HG02623 (cell line): ENCODE measurements around the gene ARMC7.

Experiments
- ATAC-seq: cut with Tn5 transposase; IDR thresholded peaks from one replicate; pipeline ENCODE4 v1.9.1; 2021; ENCODE audit warnings: moderate library complexity; ENCODE audit not compliant: unreplicated experiment

ARMC7 gene

DNA sequence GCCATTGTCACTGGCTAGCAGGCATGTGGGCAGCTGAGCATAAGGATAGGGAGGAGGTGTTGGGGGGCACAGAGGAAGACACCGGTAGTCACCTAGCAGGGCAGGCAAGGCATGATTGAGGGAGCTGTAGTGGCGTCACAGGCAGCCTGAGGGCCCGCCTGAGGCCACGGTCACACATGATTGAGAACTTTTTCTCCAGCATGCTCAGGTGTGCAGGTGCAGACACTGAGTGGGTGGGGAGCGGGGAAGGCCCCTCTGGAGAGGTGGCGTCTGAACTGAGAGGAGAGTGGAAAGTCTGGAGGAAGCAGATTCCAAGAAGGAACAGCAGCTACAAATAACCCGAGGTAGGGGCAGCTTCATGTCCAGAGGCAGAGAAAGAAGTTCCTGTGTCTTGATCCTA, 10.9 kb upstream of the ARMC7 start:
- ATAC-seq: no peak

DNA sequence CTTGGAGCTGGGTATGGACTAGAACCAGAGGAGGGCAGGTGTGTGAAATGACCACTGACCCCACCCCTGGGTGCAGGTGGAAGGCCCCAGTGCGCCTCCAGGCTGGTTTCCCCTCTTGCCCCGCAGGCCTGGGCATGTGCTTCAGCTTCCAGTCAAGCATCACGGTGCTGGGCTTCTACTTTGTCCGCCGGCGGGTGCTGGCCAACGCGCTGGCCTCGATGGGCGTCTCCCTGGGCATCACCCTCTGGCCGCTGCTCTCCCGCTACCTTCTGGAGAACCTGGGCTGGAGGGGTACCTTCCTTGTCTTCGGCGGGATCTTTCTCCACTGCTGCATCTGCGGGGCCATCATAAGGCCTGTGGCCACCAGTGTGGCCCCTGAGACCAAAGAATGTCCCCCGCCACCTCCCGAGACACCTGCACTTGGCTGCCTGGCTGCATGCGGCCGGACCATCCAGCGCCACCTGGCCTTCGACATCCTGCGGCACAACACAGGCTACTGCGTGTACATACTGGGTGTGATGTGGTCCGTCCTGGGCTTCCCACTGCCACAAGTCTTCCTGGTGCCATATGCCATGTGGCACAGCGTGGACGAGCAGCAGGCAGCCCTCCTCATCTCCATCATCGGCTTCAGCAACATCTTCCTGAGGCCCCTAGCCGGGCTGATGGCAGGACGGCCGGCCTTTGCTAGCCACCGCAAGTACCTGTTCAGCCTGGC, 9.7 kb upstream of the ARMC7 start:
- ATAC-seq: no peak

DNA sequence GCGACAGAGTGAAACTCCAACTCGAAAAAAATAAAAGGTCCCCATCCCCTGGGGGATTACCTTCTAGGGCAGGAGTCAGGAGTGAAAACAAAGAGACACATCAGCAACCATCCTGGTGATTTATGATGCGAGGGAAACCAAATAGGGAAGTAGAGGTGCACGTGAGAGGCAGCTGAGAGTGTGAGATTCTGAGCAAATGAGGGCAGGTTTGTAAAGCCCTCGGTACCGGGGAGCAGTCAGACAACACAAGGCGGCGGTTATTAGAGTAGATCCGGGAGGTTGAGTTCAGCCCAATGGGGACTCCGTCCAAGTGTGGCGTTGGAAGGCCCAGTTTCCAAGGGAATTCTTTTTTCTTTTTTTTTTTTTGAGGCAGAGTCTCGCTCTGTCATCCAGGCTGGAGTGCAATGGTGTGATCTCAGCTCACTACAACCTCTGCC, 7.4 kb upstream of the ARMC7 start:
- ATAC-seq: no peak

DNA sequence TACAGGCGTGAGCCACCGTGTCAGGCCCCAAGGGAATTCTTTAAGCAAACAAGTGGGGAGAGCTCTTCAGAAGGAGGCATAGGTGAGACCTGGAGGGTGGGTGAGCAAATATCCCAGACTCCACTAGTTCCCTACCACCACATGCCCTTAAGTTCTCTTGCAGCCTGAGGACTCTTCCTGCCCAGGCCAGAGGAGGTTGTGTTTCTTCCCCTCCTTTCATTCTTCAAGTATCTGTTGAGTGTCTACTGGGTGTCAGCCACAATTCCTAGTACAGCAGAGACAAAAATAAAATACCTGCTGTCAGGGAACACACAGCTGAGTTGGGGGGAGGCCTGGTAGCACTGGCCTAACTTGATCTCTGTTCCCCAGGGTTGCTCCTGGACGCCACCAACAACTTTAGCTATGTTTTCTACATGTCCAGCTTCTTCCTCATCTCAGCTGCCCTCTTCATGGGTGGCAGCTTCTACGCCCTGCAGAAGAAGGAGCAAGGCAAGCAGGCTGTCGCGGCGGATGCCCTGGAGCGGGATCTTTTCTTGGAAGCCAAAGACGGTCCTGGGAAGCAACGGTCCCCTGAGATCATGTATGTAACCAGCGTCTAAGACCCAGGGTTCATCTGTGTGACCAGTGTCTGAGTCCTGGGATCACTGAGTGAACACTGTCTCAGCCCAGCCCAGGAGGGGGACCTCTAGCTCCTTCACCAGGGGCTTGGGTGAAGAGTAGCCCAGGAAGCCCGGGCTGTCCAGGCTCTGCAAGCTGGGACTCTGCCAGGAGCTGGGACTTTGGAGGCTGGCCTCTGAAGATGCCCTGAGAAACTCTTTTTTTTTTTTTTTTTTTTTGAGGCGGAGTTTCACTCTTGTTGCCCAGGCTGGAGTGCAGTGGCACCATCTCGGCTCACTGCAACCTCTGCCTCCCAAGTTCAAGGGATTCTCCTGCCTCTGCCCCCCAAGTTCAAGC, 5.9 kb upstream of the ARMC7 start:
- ATAC-seq: no peak

DNA sequence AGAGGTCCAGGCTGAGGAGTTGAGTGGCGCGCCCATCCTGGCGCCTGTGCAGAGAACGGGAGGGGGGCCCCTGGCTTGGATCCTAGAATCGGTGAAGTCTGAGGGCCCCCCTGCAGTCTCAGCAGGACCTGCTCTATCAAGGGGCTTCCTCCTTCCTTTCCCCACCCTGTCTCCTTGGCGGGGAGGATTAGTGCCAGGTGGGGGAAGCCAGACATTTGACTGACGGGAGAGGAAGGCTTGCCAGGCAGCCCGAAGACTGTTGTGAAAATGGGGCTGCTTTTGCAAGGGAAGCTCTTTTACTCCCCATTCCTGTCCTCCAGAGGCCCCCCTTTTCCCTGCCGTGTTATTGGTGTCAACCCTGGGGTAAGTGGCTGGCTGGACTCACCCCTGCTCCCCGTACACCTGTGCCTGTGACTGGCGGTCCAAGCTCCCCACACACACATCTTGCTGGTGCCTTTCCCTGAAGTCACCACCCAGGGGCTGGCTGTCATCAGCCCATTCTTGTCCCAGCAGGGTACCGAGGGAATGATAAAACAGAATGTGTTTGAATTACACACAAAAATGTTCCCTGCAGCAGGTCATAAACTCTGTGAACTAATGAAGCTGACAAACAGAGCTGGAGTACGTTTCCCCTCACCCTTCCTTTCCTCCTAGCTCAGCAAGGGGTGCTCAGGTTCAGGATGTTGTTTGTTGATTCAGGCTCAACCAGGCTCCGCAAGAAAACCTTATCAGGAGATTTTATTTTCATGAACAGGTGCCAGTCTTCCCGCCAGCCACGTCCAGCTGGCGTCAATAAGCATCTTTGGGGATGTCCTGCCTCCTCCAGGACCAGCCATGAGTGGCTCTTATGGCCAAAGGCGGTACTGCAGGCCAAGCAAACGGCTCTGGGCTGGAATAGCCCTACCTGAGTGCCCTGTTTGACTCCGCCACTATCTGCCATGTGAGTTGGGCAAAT, 4.4 kb upstream of the ARMC7 start:
- no peak for ATAC-seq

DNA sequence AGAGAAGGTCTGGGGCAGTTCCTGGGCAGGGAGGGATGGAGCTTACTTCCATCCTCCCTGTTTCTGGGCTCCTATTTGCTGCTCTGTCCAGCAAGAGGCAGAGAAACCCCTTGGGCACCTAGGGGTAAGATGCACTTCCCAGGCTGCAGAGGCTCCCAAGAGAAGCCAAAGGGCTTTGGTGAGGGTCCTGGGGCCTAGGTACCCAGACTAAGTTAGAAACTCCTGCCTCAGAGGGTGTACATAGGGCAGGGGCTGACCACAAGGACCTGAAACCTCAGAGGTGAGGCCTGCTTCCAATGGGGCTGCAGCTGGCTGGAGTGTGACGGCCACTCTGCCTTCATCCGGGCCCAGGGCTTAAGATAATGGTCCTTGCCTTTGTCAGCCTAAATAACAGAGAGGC, 1.6 kb upstream of the ARMC7 start:
- no peak for ATAC-seq

DNA sequence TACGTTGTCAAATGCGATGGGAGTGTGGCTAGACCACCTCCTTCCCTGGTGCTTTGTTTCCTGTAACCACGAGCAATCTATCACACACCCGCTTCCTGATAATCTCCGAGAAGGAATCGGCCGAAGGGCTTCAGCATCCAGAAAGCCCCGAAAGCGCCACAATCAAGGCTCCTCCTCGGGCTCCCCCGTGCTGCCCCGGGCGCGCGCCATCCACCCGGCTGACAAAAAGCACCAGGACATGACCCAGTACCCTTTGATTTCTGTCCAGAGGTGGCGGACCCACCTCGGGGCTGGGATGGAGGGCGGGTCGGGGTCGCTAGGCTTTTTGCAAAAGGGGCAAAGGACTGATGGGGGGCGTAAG, 743 bp upstream of the ARMC7 start:
- ATAC-seq: no peak

DNA sequence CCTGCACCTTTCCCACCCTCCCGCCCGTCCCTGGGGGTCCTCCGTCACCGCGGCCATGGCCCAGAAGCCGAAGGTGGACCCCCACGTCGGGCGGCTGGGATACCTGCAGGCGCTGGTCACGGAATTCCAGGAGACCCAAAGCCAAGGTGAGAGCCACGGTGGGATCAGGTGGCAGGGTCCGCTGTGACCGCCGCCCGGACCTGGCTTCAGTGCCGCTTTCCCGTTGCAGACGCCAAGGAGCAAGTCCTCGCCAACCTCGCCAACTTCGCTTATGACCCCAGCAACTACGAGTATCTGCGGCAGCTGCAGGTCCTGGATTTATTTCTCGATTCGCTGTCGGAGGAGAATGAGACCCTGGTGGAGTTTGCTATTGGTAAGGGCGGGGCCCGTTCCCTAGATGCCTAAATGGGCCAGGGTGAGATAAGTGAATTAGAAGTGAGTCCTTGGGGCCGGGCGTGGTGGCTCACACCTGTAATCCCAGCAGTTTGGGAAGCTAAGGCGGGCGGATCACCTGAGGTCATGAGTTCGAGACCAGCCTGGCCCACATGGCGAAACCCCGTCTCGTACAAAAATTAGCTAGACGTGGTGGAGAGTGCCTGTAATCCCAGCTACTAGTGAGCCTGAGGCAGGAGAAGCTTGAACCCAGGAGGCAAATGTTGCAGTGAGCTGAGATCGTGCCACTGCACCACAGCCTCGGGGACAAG, 617 bp downstream of the ARMC7 start:
- no peak for ATAC-seq

DNA sequence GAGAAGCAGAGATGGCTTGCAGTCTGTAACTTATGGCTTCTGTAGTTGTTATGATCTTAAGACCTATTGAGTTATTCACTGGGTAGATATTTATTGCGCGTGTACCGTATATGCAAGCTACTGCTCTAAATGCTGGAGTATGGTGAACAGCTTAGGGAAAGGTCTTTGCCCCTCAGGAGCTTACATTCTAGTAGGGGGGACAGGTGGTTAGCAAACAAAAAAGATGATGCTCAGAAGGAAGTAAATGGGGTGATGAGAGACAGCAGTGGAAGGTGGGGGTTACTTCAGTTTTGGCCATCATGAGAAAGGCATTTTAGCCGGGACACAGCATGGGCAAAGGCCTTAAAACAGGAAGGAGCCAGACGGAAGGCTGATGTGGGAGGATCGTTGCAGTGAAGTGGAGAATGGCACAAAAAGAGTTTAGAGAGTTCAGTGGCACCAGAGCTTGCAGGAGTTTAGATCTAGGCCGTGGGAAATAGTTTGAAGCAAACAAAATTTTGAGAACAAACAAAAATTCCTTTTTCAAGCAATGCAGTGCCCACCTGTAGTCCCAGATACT, 2.1 kb downstream of the ARMC7 start:
- ATAC-seq: no peak

DNA sequence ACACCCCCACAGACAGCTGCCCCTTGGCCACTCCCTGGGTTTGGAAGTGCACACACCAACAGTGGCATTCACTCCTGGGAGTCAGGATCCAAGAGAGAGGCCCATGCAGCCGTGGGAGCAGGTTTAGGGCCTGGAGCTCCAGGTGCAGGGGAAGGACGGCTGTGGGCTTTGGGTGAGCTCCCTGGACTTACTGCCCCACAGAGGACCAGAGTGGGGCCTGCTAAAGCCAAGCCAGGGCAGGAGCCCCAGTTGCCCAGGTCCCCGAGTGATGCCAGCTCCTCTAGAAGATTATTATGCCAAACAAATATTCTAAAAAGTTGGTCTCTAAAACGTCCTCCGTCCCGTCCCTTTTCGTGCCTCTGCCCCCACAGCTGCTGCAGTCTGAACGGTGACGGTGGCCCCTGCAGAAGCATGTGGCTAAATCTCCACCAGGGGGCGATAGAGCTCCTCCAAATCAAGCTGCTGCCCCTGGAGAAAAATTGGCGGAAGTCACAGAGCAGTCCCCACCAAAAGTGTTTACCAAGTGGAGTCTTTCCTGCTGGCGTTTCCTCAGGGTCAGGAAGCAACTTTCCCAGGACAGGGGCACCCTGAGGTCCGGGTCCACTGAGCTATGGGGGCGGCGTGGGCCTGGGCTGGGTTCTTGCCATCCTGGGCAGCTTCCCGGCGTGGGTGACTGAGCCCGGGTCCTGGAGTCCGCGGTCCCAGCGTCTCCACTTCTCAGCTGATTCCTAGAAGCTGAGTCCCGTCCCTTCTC, 4.2 kb downstream of the ARMC7 start:
- no peak for ATAC-seq

DNA sequence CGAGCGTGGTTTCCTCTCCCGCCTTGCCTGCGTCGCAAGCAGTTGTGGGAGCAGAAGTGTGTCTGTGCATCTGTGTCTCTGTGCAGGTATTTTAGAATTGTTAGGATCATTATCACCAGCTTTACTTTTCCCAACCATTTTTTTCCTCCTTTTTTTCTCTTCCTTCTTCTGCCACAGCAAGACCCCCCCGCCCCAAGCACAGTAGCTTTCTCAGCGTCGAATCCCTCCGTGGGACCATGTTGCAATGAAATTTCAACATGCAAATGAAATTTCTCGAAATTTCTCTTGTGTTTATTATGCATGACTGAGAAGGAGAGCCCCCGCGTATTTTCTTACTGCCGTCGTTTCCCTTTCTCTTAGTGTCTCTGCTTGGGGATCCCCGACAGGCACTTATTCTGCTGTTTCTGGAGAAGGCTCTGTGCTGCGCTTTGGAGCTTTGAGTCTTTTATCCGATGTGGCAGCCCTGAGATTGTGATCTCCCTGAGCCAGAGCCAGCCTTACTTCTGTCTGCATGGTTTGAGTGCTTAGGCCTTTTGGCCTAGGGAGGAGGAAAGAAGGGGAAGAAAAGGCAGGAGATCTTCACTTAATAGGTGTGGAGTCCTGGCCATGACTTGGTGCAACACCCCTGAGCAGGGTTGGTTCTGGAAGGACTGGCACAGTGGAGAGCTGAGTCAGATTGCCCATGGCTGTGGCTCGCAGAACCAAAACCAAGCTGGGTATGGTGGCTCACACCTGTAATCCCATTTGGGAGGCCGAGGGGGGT, 5.0 kb downstream of the ARMC7 start:
- no peak for ATAC-seq

DNA sequence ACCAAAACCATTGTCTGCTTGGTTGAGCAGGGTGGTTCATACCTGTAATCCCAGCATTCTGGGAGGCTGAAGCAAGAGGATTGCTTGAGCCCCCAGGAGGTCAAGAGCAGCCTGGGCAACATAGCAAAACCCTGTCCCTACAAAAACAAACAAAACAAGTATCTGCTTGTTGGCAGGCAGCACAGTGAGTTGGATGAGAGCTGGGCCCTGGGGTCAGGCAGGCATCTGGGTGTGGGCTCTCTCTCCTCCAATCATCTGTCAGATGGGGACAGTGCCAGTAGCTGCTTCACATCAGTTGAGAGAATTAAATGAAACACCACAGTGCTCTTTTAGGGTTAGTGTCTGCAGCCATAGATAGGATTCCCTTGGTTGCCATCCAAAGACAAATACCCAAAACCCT, 5.8 kb downstream of the ARMC7 start:
- ATAC-seq: no peak

DNA sequence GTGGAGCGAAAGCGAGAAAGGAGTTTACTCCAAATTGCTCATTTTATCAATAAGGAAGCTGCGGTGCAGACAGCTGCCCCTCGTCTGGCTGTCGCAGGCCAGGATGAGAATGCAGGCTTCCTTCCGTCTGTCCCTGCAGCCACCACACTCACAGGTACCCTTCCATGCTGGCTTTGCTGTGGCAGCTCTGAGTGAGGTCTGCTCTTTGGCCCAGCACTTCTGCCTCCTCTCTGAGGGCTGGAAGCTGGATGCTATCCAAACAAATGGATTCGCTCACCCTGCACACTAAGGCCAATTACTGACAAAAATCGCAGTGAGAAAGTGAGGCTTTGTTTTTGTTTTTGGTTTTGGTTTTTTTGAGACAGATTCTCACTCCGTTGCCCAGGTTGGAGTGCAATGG, 7.0 kb downstream of the ARMC7 start:
- no peak for ATAC-seq

DNA sequence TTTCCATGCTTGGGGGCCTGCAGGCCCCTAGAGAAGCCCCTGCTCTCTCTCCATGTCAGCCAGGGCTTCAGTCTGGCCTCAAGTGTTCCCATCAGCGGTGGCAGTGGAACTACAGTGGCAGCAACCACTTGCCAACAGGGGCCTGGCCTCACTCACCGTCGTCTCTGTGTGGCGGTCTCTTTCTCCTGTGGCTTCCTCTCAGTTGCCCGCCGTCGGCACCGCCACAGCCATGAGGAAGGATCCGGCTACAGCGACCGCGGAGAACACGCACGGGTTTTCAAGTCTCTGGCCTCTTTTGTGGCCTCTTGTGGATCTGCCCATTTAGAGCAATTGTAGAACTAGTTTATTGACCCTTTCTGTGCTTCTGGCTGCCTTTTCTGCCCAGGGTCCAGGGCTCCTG, 8.5 kb downstream of the ARMC7 start:
- ATAC-seq: no peak

DNA sequence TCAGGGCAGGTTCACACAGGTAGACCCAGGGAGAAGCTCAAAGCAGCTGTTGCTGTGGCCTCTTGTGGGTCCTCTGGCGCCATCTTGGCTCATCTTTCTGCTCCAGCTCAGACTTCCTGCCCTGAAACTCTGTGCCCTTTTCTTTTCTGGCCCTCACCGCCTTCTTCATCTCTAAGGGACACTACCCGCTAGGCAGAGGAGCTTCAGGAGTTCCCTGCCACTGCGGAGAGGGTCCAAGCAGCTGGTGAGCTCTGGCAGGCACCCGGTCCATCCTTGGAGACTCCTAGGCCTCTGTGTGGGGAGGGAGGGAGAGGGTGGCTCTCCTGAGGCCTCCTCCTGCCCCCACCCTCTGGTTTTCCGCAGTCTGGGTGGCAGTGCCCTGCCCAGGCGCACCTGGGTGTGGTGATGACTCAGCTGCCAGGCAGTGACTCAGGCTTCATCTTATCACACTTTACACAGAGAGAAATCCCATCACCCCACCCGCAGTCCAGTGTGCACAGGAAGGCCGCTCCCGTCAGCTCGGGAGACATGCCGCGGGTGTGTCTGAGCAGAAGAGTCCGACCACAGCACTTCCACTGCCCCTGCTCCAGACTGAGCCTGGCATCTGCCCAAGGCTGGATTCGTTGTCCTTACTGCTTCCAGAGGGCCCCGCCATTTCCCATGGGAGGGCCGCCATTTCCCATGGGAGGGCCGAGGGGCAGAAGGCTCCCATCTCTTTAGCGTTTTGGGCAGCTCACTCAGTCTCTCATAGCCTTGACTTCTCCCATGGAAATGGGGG, 14.5 kb downstream of the ARMC7 start:
- no peak for ATAC-seq

DNA sequence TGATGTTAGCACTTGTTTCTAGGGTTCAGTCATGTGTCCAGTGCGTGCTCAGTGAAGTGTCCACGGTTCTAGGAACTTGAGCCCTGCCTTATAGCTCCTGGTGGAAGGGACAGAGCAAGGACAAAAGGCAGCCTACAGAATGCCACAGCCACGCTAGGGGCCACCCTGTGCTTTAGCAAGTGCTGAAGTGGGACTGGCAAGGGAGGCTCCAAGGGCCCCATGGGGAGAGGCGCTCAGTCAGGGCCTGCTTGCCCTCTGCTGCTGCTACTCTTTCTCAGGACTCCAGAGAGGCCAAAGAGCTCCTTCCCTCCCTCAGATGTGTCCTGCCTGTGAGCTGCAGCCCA, 15.0 kb downstream of the ARMC7 start:
- ATAC-seq: no peak

DNA sequence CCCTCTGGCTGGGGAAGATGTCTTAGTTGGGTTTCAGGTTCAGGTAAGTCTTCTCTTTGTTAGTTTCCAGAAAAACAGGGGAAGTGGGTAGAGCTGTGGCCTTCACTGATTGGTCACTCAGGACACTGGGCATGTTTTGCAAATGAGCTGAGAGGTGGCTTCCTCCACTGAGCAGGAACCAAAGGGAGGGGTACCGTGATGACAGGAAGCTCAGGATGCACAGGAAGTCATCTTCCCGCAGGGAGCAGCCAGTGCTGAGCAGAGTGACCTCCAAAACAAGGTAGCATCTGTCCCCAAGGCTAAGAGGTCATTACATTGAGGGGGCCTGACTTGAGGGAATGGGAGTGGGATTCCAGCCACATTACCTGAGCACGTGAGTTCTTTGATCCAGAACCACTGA, 16.2 kb downstream of the ARMC7 start:
- ATAC-seq: no peak

DNA sequence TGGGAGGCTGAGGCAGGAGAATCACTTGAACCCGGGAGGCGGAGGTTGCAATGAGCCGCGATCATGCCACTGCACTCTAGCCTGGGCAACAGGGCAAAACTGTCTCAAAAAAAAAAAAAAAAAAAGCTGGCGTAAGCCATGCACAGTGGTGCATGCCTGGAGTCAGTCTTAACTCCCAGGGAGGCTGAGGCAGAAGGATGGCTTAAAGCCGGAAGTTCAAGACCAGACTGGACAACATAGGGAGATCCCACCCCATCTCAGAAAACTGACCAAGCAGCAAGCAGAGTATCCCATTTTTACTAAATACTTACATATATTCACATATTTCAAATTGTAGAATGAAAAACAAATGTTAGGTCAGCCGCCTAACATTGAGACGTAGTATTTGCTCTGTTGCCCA, 17.2 kb downstream of the ARMC7 start:
- ATAC-seq: no peak
